HL-60/S4 treated with retinoic acid at 250 ng/mL for 4 days and 3 days (cell line): ENCODE results near the gene E2F7.
"Not testable (repeated sequence)": the region's sequence is repeated elsewhere in the genome, so short reads cannot be mapped to it uniquely, and the experiment has no call there.

ENCODE experiments used
- in situ Hi-C: fragments of 300-500 bp; cut with MboI; formaldehyde crosslinking; loops from 2 replicates; pipeline ENCODE4 v1.7.0; 2022; ENCODE audit warnings: low sequenced_read_pairs

E2F7 gene

GRCh38 chr12:77065361-77066204, at the start of gene E2F7:
Gene E2F7 (minus strand): TSS chr12:77065569. CDS start chr12:77064635, 934 bp downstream.
- in situ Hi-C loops, result no loop called here

GRCh38 chr12:77113971-77114370, 48.6 kb upstream of the E2F7 start:
- in situ Hi-C loops, result no loop called here

- in situ Hi-C loops, result no loop called here
These were observed 43.3 kb upstream of the E2F7 start for GRCh38 chr12:77108707-77109106.

GRCh38 chr12:77107121-77107520, 41.8 kb upstream of the E2F7 start:
- in situ Hi-C loops, result no loop called here

GRCh38 chr12:77104792-77105191, 39.4 kb upstream of the E2F7 start:
- in situ Hi-C loops, result no loop called here

- in situ Hi-C loops, result no loop called here
These were observed 38.9 kb upstream of the E2F7 start for GRCh38 chr12:77104286-77104685.

- in situ Hi-C loops, result no loop called here
These were observed 37.3 kb upstream of the E2F7 start for GRCh38 chr12:77102691-77103090.

GRCh38 chr12:77102123-77102522, 36.8 kb upstream of the E2F7 start:
- in situ Hi-C loops, result no loop called here

GRCh38 chr12:77099799-77100198, 34.4 kb upstream of the E2F7 start:
- in situ Hi-C loops, result no loop called here

GRCh38 chr12:77097846-77098245, 32.5 kb upstream of the E2F7 start:
- in situ Hi-C loops, result no loop called here

GRCh38 chr12:77092227-77092626, 26.9 kb upstream of the E2F7 start:
- in situ Hi-C loops, result not testable (repeated sequence)

GRCh38 chr12:77089686-77090220, 24.4 kb upstream of the E2F7 start:
- in situ Hi-C loops, result no loop called here

- in situ Hi-C loops, result no loop called here
These were observed 22.1 kb upstream of the E2F7 start for GRCh38 chr12:77087427-77087826.

GRCh38 chr12:77082021-77082420, 16.7 kb upstream of the E2F7 start:
- in situ Hi-C loops, result no loop called here

- in situ Hi-C loops, result no loop called here
These were observed 14.3 kb upstream of the E2F7 start for GRCh38 chr12:77079631-77080030.

GRCh38 chr12:77078231-77078630, 12.9 kb upstream of the E2F7 start:
- in situ Hi-C loops, result no loop called here

- in situ Hi-C loops, result no loop called here
These were observed 11.5 kb upstream of the E2F7 start for GRCh38 chr12:77076886-77077285.

GRCh38 chr12:77073894-77074293, 8.5 kb upstream of the E2F7 start:
- in situ Hi-C loops, result not testable (repeated sequence)

- in situ Hi-C loops, result no loop called here
These were observed 7.6 kb upstream of the E2F7 start for GRCh38 chr12:77072833-77073495.

GRCh38 chr12:77070800-77071449, 5.6 kb upstream of the E2F7 start:
- in situ Hi-C loops, result no loop called here

- in situ Hi-C loops, result no loop called here
These were observed 5.0 kb upstream of the E2F7 start for GRCh38 chr12:77070382-77070781.
